HG03175 (cell line): ENCODE measurements around the gene ARF6.
"Not testable (repeated sequence)": the region's sequence is repeated elsewhere in the genome, so short reads cannot be mapped to it uniquely, and the experiment has no call there.

Experiments
- ATAC-seq: cut with Tn5 transposase; IDR thresholded peaks from one replicate; pipeline ENCODE4 v1.9.1; 2021; ENCODE audit warnings: mild to moderate bottlenecking, moderate library complexity; ENCODE audit not compliant: unreplicated experiment

Gene ARF6

GRCh38 chr14:49876563-49877127 is 16.2 kb upstream of the ARF6 start:
- no peak for ATAC-seq

DNA sequence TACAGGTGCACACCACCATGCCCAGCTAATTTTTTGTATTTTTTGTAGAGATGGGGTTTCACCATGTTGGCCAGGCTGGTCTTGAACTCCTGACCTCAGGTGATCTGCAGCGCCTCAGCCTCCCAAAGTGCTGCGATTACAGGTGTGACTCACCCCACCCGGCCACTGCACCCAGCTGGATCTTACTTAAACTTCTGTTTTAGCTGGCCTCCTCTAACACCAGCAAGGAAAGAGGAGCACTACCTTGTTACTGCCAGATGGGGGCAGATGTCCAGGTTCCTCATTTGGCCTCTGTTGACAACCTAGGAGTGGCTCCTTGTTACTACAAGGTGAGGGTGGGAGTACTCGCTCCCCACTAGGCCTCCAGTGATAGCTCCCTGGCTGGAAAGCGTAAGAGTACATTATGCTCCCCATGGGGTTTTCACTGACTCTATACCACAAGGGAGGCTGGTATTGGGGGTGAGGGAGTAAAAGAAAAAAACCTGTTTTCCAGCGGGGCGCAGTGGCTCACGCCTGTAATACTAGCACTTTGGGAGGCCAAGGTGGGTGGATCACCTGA is 13.2 kb upstream of the ARF6 start:
- peak; percentile 94 for ATAC-seq

DNA sequence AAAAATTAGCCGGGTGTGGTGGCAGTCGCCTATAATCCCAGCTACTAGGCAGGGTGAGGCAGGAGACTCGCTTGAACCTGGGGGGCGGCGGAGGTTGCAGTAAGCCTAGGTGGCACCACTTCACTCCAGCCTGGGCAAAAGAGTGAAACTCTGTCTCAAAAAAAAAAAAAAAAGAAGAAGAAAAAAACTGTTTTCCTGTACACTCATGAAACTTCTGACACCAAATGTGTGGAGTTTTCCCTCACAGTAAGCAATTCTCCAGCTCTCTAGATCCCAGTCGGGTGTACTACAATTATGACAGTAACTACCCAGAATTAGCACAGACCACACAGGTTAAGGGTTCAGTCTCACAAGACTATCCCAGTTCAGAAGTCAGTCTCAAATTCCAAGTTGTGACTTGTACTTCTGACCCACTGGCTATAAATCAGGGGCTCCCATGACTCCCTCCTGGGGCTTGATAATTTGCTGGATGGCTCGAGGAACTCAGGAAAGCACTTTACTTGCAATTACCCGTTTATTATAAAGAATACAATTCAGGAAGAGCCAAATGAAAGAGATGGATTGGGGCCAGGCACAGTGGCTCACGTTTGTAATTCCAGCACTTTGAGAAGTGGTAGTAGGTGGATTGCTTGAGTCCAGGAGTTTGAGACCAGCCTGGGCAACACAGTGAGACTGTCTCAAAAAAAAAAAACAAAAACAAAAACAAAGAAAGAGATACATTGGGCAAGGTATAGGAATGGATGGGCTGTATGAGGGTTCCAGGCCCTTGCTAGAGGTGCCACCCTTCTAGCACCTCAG is 12.4 kb upstream of the ARF6 start:
- no peak for ATAC-seq

GRCh38 chr14:49881350-49882001 is 11.4 kb upstream of the ARF6 start:
- no peak for ATAC-seq

GRCh38 chr14:49882826-49883694 is 9.8 kb upstream of the ARF6 start:
- no peak for ATAC-seq

GRCh38 chr14:49886523-49886922 is 6.4 kb upstream of the ARF6 start:
- no peak for ATAC-seq

GRCh38 chr14:49888293-49888692 is 4.6 kb upstream of the ARF6 start:
- ATAC-seq = no peak

DNA sequence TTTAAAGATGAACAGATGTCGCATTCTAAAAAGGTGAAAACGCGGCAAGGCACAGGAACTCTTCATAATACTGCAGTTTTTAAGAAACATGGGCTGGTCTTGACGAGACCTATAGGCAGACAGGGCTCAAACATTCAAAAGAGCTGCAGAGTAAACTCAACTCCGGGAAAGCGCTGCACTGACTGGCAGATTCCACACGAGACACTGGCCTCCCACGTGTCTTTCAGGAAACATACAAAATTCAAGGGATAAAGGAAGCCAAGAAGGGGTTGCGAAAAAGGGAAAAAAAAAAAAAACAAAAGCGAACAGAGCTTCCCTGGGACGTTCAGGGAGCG is 614 bp upstream of the ARF6 start:
- ATAC-seq = peak; percentile 34

- peak; percentile 50 for ATAC-seq
Observed at GRCh38 chr14:49893309-49894213, 679 bp downstream of the ARF6 start.

DNA sequence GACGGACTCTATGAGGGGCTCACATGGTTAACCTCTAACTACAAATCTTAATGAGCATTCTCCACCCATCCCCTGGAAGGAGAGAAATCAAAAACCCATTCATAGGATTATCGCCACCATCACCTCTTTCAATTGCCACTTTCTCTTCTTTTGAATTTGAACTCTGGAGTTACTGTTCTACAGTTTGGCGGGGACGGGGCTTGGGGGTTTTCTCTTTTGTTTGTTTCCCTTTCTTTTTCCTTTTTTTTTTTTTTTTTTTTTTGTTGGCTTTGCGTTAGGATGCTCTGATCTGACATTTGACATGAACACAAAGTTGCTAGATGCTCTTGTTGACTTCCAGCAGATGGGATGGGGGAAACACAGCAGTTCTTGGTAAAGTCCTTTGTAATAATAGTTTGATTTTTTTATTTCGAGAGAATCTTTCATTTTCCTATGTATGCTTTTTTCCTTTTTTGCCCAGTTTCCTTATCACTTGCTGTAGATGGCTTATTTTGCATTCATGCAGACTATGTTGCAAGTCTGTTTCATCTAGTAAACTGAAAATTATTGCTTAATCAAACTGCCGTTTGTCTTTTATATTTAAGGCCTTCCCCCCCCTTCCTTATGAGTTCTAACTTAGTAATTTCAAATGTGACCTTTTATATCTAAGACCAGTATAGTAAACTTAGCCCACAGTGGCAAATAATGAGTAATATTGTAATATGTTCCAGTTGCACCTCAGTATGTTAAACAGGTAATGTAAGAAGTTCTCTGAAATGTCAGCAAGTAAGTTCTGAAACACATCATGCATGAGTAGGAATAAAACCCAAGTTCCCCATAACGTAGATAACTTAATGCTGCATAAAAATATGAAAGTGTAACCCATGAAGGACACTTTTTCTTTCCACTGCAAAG is 1.6 kb downstream of the ARF6 start:
- ATAC-seq = not testable (repeated sequence)

- no peak for ATAC-seq
Observed at GRCh38 chr14:49895480-49895879, 2.6 kb downstream of the ARF6 start.

GRCh38 chr14:49896272-49896671 is 3.4 kb downstream of the ARF6 start:
- ATAC-seq = not testable (repeated sequence)

DNA sequence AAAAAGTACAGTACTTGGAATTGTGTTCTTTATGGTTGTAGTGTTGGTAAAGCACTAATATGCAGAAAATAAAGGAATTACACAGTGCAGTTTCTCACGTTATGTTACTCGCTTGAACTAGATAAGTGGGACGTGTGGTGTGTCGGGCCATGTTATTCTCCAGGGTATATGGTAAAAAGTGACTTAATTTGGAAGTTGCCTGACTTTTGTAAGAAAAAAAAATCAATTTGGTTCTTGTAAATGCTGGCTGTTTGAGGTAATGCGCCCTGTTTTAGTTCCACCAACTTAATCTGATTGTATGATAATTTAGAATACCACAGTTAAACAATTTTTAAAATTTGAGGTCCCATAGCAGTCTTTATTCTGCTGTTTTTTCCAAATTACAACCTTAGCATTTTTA is 4.1 kb downstream of the ARF6 start:
- no peak for ATAC-seq

- ATAC-seq = no peak
Observed at GRCh38 chr14:49897414-49897813, 4.5 kb downstream of the ARF6 start.

DNA sequence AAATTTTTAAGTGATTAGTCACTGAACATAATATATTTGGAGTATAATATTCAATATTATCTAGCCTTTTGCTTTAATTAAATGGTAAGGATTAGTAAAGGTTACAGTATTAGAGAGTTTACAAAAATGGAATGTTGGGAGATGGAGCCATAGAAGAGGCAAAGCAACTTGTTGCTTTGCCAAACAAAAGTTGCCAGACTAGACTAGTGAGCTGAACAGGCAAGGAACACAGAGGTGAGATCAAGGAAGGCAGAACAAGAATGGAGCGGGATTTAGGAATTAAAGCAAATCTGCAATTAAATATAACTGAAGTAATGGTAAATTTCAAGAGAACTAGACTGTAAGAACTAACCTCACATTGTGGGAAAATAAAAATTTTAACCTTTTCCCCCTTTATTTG is 5.1 kb downstream of the ARF6 start:
- ATAC-seq = no peak

DNA sequence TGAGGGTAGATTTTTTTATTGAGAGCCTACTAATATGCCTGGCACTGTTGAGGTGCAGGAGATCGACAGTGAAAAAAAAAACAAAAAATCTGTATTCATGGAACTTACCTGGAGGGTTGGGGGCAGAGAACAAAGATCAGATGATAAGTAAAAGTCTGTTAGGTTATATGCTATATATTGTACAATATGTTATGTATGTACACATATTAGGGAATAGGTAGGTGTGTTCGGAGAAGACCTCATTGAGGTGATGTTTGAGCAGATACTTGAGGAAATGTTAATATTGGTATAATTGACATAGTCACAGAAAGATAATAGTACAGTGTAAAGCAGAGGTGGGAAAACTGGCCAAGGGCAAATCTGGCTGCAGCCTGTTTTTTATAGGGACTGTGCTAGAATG is 5.6 kb downstream of the ARF6 start:
- ATAC-seq = no peak

- ATAC-seq = no peak
Observed at GRCh38 chr14:49900973-49901372, 8.1 kb downstream of the ARF6 start.

GRCh38 chr14:49902679-49903246 is 9.9 kb downstream of the ARF6 start:
- ATAC-seq = not testable (repeated sequence)

DNA sequence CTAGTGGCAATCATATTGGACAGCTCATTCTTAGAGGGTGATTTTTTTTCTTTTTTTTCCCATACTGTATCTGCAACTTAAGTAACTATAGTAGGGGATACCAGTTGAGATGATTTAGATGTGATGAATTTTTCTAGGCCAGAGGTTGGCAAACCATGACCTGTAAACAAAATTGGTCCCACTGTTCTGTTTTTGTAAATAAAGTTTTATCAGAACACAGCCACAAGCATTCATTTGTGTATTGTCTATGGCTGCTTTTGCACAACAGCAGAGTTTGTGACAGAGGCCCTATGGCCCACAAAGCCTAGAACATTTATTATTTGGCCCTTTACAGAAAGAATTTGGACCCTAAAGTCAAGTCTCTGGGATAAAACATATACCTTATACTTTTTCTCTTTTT is 11.4 kb downstream of the ARF6 start:
- no peak for ATAC-seq
